GM21717 (cell line): Measurements from ENCODE around the gene EHD4.
A peak's percentile ranks its signal among the peaks of the same experiment; 100 is the strongest.

Experiments
- ATAC-seq: cut with Tn5 transposase; IDR thresholded peaks from one replicate; pipeline ENCODE4 v1.9.1; 2021; ENCODE audit warnings: mild to moderate bottlenecking, moderate library complexity; ENCODE audit not compliant: unreplicated experiment

The EHD4 gene

GRCh38 chr15:41899854-41900442 lies 72.4 kb downstream of the EHD4 start:
- ATAC-seq: no peak

- ATAC-seq: no peak
Measured at GRCh38 chr15:41897363-41897799, 75.0 kb downstream of the EHD4 start.

- no peak for ATAC-seq
Measured at GRCh38 chr15:41896566-41896965, 75.8 kb downstream of the EHD4 start.

GRCh38 chr15:41895957-41896356 lies 76.4 kb downstream of the EHD4 start:
- ATAC-seq: no peak

GRCh38 chr15:41895491-41895890 lies 76.9 kb downstream of the EHD4 start:
- no peak for ATAC-seq

- peak; percentile 84 for ATAC-seq
Measured at GRCh38 chr15:41894791-41895463, 77.4 kb downstream of the EHD4 start.

GRCh38 chr15:41894251-41894790 lies 78.0 kb downstream of the EHD4 start:
- no peak for ATAC-seq

GRCh38 chr15:41893422-41894250 lies 78.7 kb downstream of the EHD4 start, which contains the start of gene SPTBN5:
Gene SPTBN5 (minus strand): TSS chr15:41894053. CDS start chr15:41893497, 556 bp downstream.
- ATAC-seq: no peak

- no peak for ATAC-seq
Measured at GRCh38 chr15:41892621-41893421, 79.5 kb downstream of the EHD4 start.

GRCh38 chr15:41891946-41892345 lies 80.4 kb downstream of the EHD4 start:
- ATAC-seq: no peak

GRCh38 chr15:41891226-41891625 lies 81.1 kb downstream of the EHD4 start:
- ATAC-seq: no peak

- ATAC-seq: no peak
Measured at GRCh38 chr15:41890050-41890690, 82.2 kb downstream of the EHD4 start.

GRCh38 chr15:41888662-41889253 lies 83.6 kb downstream of the EHD4 start:
- no peak for ATAC-seq

GRCh38 chr15:41887893-41888292 lies 84.5 kb downstream of the EHD4 start:
- ATAC-seq: no peak

GRCh38 chr15:41887161-41887560 lies 85.2 kb downstream of the EHD4 start:
- ATAC-seq: no peak

- ATAC-seq: no peak
Measured at GRCh38 chr15:41886741-41887140, 85.6 kb downstream of the EHD4 start.

- ATAC-seq: no peak
Measured at GRCh38 chr15:41885841-41886240, 86.5 kb downstream of the EHD4 start.

- no peak for ATAC-seq
Measured at GRCh38 chr15:41885321-41885720, 87.0 kb downstream of the EHD4 start.

- no peak for ATAC-seq
Measured at GRCh38 chr15:41884458-41884857, 87.9 kb downstream of the EHD4 start.

GRCh38 chr15:41883484-41883825 lies 88.9 kb downstream of the EHD4 start:
- ATAC-seq: no peak
